Hindlimb muscle (tissue), 1 donor: ENCODE measurements around the gene SLC25A23. TPM values are rescaled to one million over a fixed set of nuclear protein-coding genes. Genes with fewer than 3 reads are reported as not detected.
"Not testable (repeated sequence)": the region's sequence is repeated elsewhere in the genome, so short reads cannot be mapped to it uniquely, and the experiment has no call there.

Experiments used
- DNase-seq: peaks from one replicate; pipeline ENCODE4 v3.0.0-alpha.2; 2013
- polyA plus RNA-seq: library from polyadenylated mRNA; unstranded; fragments of 120-200 nt; gene quantifications from one replicate; pipeline ENCODE4 v1.2.1, GENCODE V29; 2013; ENCODE audit not compliant: insufficient read length

SLC25A23 gene
- polyA plus RNA-seq, 1 donor, result 35.8 TPM

GRCh38 chr19:6400062-6400944, 59.3 kb downstream of the SLC25A23 start:
- DNase-seq, result not testable (repeated sequence)

- DNase-seq, result no peak
Measured at GRCh38 chr19:6396305-6396704, 63.3 kb downstream of the SLC25A23 start.

- no peak for DNase-seq
Measured at GRCh38 chr19:6394831-6395230, 64.8 kb downstream of the SLC25A23 start.

GRCh38 chr19:6393983-6394412, 65.6 kb downstream of the SLC25A23 start:
- DNase-seq, result no peak

GRCh38 chr19:6393074-6393982, 66.3 kb downstream of the SLC25A23 start, which contains the start of gene GTF2F1:
TSS of gene GTF2F1 (minus strand) at chr19:6393164. CDS start at chr19:6392995, 169 bp downstream.
- peak; percentile 98 for DNase-seq

- no peak for DNase-seq
Measured at GRCh38 chr19:6392221-6393073, 67.1 kb downstream of the SLC25A23 start.

Other genes with a start within 250 kb of the SLC25A23 start
- gene MLLT1, start 179.8 kb downstream of the SLC25A23 start, polyA plus RNA-seq, result 52.9 TPM
- gene ACER1, start 126.2 kb downstream of the SLC25A23 start, polyA plus RNA-seq, result not detected
- 63.1 TPM for gene CLPP, start 98.3 kb downstream of the SLC25A23 start, polyA plus RNA-seq
- 114 TPM for gene ALKBH7, start 87.0 kb downstream of the SLC25A23 start, polyA plus RNA-seq
- 0.80 TPM for gene PSPN, start 83.9 kb downstream of the SLC25A23 start, polyA plus RNA-seq
- 76.4 TPM for gene GTF2F1, start 66.6 kb downstream of the SLC25A23 start, polyA plus RNA-seq
- gene KHSRP, start 35.0 kb downstream of the SLC25A23 start, polyA plus RNA-seq, result 213 TPM
- 0.41 TPM for gene SLC25A41, start 26.0 kb downstream of the SLC25A23 start, polyA plus RNA-seq
- gene CRB3, start 4.5 kb upstream of the SLC25A23 start, polyA plus RNA-seq, result 0.18 TPM
- gene DENND1C, start 22.0 kb upstream of the SLC25A23 start, polyA plus RNA-seq, result 1.2 TPM
- gene TUBB4A, start 42.5 kb upstream of the SLC25A23 start, polyA plus RNA-seq, result 0.49 TPM
- gene TNFSF9, start 71.2 kb upstream of the SLC25A23 start, polyA plus RNA-seq, result 0.58 TPM
- gene CD70, start 131.4 kb upstream of the SLC25A23 start, polyA plus RNA-seq, result not detected
- 0.26 TPM for gene TNFSF14, start 210.4 kb upstream of the SLC25A23 start, polyA plus RNA-seq